ENCODE results near the gene MYH9. TPM values are rescaled to one million over a fixed set of nuclear protein-coding genes. Genes with fewer than 3 reads are reported as not detected.

The MYH9 gene
- total RNA-seq, 6 experiments from 2014 or later, result 881 to 1,084 (median 937) TPM

DNA sequence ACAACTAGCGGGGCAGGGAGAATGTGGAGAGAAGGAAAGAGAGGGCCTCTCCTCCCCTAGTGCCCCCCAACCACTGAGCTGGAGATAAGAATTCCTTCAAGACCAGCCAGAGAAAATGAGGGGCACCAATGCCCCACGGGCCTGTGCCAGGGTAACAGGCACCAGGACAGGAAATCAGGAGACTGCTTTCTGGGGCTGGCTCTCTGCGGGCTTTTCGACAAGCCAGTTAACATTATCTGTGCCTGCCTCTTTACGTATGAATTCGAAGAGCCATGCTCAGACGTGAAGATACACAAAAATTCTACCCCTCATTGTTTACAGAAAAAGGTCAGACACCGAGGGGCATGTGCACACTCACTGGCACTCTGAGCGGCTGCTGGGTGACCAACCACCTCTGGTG lies 52.1 kb downstream of the MYH9 start:
- TF ChIP-seq, protein P1, sequence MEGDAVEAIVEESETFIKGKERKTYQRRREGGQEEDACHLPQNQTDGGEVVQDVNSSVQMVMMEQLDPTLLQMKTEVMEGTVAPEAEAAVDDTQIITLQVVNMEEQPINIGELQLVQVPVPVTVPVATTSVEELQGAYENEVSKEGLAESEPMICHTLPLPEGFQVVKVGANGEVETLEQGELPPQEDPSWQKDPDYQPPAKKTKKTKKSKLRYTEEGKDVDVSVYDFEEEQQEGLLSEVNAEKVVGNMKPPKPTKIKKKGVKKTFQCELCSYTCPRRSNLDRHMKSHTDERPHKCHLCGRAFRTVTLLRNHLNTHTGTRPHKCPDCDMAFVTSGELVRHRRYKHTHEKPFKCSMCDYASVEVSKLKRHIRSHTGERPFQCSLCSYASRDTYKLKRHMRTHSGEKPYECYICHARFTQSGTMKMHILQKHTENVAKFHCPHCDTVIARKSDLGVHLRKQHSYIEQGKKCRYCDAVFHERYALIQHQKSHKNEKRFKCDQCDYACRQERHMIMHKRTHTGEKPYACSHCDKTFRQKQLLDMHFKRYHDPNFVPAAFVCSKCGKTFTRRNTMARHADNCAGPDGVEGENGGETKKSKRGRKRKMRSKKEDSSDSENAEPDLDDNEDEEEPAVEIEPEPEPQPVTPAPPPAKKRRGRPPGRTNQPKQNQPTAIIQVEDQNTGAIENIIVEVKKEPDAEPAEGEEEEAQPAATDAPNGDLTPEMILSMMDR (IDR thresholded peaks at IDR 0.05), result no peak
- Mint-ChIP-seq H3K27ac (peak overlapping the region; percentile 99), H3K36me3 (ENCODE audit: low read depth) (peaks cover 85% of the 10 kb centered on the region), H3K9me3 (no peaks in the 10 kb centered on the region; the same call in 1 of the 2 replicates), H3K27me3 (ENCODE audit: insufficient read depth) (peaks cover 79% of the 10 kb centered on the region), H3K4me1 (ENCODE audit: low read depth) (peaks cover 95% of the 10 kb centered on the region), H3K4me3 (peak overlapping the region; percentile 83)
- no peak for DNase-seq

DNA sequence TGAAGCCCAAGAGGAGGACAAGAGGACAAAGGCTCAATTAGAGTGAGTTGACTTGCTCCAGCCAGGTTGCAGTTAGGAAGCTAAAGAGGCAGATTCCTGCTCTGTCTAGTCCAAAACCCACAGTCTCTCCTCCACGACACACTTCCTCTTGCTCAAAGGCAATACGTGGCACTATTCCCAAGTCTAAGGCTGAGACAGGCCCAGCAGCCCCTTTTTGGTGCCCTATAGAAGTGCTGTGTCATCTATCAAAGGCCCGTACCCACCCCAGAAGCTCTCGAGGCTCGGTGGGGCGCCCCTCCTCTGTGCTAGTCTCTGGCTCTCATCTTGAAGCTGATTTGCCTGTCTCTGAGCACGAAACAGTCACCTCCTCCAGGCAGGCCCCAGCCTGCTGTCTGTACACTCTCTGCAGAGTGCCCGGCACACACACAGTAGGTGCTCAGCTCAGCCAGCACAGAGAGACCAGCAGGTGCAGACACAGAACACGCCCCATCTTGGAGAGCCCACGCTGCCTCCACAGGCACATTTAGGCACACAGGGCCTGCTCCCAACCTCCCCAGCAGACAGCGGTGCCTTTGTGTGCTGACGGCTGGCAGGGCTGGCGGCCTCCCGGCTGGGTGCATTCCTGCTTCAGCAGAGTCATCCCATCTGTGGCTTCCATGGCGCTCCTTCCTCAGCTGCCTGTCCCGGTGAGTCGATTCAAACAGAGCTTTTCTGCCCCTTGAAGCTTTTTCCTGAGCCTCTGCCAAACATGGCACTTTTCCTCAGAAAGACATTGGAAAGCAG lies 52.8 kb downstream of the MYH9 start:
- peaks cover 1% of the 10 kb centered on the region; the same call in 1 of the 2 replicates for H3K9me3 Mint-ChIP-seq
- peaks cover 95% of the 10 kb centered on the region for H3K4me1 Mint-ChIP-seq (ENCODE audit: low read depth)
- TF ChIP-seq, protein P1 (IDR thresholded peaks at IDR 0.05), result no peak
- peaks cover 82% of the 10 kb centered on the region for H3K27me3 Mint-ChIP-seq (ENCODE audit: insufficient read depth)
- DNase-seq, result peak; percentile 81
- peak overlapping the region; percentile 83 for H3K4me3 Mint-ChIP-seq
- H3K27ac Mint-ChIP-seq, result peak overlapping the region; percentile 99
- peaks cover 88% of the 10 kb centered on the region for H3K36me3 Mint-ChIP-seq (ENCODE audit: low read depth)

DNA sequence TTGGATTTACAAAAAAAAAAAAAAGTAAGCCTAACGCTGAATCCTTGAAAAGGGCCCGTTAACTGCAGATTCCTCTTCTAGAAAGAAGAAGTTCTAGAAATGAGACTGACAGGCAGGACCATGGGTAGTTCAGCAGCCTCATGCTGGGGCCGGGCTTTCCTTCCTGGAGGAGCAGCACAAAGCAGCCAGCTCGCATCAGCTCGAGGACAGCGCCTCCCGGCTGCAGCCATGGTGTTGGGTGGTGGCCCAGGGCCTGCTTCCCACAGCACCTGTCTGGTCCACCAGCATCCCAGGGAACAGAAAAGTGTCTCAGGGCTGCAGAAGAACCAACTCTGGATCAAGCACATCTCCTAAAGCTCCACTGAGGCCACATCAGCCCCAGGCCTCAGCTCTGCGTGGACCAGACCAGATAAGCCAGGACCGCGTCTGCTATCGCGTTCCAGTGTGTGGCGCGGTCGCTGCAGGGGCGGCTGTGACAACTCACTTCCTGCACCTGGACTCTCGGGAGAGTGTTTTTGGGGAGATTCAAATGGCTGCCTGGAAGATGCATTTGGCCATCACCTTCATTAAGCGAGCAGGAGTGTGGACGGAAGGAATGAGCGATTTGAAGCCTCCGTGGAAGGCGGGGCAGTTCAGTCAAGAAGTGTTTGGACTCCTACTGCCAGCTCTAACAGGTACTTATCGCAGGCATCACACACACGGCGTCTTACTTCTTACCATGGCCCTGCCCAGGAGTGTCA lies 53.5 kb downstream of the MYH9 start:
- peaks cover 95% of the 10 kb centered on the region for H3K4me1 Mint-ChIP-seq (ENCODE audit: low read depth)
- H3K4me3 Mint-ChIP-seq, result peak overlapping the region; percentile 83
- H3K36me3 Mint-ChIP-seq (ENCODE audit: low read depth), result peaks cover 86% of the 10 kb centered on the region

DNA sequence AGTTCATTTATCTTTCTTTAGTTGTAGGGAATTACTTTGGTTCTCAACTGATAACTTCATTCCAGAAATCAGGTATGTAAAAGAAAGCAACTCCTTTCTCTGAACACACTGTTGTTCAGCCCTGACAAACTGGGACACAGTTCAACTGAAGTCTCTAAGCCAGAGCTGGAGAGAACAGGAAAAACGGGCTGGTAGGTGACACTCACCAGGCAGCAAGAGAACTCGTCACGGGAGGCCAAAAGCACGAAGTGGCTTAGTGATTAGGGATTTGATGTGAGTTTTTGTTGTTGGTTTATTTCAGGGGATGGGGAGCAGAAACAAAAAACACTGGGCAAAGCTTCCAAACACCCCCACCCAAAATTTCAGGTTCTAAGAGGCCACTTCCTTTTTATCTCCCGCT lies 54.1 kb downstream of the MYH9 start:
- TF ChIP-seq, protein P1 (IDR thresholded peaks at IDR 0.05), result no peak
- H3K36me3 Mint-ChIP-seq (ENCODE audit: low read depth), result peaks cover 85% of the 10 kb centered on the region
- H3K4me3 Mint-ChIP-seq, result peak overlapping the region; percentile 83

More for the DNA sequence above, 53.5 kb downstream of the MYH9 start:
- H3K9me3 Mint-ChIP-seq, result peaks cover 7% of the 10 kb centered on the region; the same call in 1 of the 2 replicates
- peaks cover 84% of the 10 kb centered on the region for H3K27me3 Mint-ChIP-seq (ENCODE audit: insufficient read depth)
- DNase-seq, result no peak
- H3K27ac Mint-ChIP-seq, result peak overlapping the region; percentile 99
- TF ChIP-seq, protein P1 (IDR thresholded peaks at IDR 0.05), result peak; percentile 67

DNA sequence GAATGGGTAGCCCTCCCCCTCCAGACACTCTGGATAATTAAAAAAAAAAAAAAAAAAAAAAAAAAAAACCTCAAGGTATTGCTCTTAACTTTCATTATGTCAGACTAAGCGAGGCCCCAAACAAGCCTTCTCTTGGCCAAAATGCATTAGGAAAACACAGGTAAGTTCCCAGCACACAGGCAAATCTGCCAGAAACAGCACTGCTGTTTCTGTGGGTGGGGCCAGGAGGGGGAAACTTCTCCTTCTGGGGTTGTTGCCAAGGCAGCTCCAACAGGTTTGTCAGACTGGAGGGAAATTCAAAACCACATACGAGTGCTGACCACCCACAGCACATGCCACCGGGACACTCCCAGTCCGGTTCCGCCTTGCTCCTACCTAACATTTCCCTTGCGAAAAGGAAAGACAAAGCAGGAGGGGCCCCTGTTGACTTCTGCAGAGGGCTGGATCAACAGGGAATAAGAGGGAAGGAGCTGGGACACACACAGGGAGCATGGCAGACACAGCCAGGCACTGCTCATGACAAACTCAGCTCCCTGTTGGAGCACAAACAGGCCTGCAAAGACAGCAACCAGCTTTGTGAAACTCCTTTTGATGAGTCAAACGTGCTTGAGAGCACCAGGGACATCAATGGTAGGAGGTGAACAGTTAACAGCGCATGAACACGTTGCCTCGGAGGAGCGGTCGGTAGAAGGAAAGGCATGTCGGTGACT lies 55.0 kb downstream of the MYH9 start:
- peaks cover 100% of the 10 kb centered on the region for H3K4me1 Mint-ChIP-seq (ENCODE audit: low read depth)
- H3K27ac Mint-ChIP-seq, result peak overlapping the region; percentile 99
- H3K4me3 Mint-ChIP-seq, result peak overlapping the region; percentile 83
- peaks cover 91% of the 10 kb centered on the region for H3K27me3 Mint-ChIP-seq (ENCODE audit: insufficient read depth)
- H3K36me3 Mint-ChIP-seq (ENCODE audit: low read depth), result peaks cover 93% of the 10 kb centered on the region
- TF ChIP-seq, protein P1 (IDR thresholded peaks at IDR 0.05), result no peak
- DNase-seq, result peak; percentile 91
- H3K9me3 Mint-ChIP-seq, result peaks cover 17% of the 10 kb centered on the region

More for the DNA sequence above, 54.1 kb downstream of the MYH9 start:
- Mint-ChIP-seq H3K9me3 (peaks cover 12% of the 10 kb centered on the region), H3K27me3 (ENCODE audit: insufficient read depth) (peaks cover 89% of the 10 kb centered on the region), H3K27ac (peak overlapping the region; percentile 99), H3K4me1 (ENCODE audit: low read depth) (peaks cover 95% of the 10 kb centered on the region)
- DNase-seq, result no peak
